Stimulated activated CD8-positive, alpha-beta memory T cell treated with anti-CD3 and anti-CD28 coated beads, Interleukin-15, amount 100 ng/mL, for 24 hours (primary cell): Measurements from ENCODE around the gene ISCU.
A peak's percentile ranks its signal among the peaks of the same experiment; 100 is the strongest.
"Not testable (repeated sequence)": the region's sequence is repeated elsewhere in the genome, so short reads cannot be mapped to it uniquely, and the experiment has no call there.

ENCODE experiments used
- DNase-seq: peaks from one replicate; pipeline ENCODE4 v3.0.0-alpha.2; 2020; ENCODE audit warnings: low read depth

The ISCU gene

GRCh38 chr12:108618079-108618952 lies 55.9 kb downstream of the ISCU start:
- peak; percentile 64 for DNase-seq

- not testable (repeated sequence) for DNase-seq
Observed at GRCh38 chr12:108618953-108619274, 56.5 kb downstream of the ISCU start.
